Activated effector memory CD4-positive, alpha-beta T cell treated with anti-CD3 and anti-CD28 coated beads, Interleukin-2, amount 50 U/mL, for 16 hours (primary cell): Measurements from ENCODE around the gene PCSK4.

Source experiments
- DNase-seq: peaks from one replicate; pipeline ENCODE4 v3.0.0-alpha.2; 2020

The PCSK4 gene

GRCh38 chr19:1469255-1470054 lies 20.7 kb downstream of the PCSK4 start:
- peak; percentile 74 for DNase-seq

DNA sequence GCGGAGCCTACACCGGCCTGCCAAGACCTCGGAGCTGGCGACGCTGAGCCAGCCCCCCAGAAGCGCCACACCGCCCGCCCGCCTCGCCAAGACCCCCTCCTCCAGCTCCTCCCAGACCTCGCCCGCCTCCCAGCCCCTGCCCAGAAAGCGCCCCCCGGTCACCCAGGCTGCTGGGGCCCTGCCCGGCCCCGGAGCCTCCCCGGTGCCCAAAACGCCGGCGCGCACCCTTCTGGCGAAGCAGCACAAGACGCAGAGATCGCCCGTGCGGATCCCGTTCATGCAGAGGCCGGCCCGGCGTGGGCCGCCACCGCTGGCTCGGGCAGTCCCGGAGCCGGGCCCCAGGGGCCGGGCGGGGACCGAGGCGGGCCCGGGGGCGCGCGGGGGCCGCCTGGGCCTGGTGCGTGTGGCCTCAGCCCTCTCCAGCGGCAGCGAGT lies 21.3 kb downstream of the PCSK4 start:
- peak; percentile 76 for DNase-seq

DNA sequence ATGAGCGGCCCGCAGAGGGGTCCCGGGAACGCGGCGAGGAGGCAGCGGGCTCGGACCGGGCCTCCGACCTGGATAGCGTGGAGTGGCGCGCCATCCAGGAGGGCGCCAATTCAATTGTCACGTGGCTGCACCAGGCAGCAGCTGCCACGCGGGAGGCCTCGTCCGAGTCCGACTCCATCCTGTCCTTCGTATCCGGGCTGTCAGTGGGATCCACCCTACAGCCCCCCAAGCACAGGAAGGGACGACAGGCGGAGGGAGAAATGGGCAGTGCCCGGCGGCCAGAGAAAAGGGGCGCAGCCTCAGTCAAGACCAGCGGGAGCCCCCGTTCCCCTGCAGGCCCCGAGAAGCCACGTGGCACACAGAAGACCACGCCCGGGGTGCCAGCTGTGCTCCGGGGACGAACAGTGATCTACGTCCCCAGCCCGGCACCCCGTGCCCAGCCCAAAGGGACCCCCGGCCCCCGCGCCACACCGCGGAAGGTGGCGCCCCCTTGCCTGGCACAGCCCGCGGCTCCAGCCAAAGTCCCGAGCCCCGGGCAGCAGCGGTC lies 21.8 kb downstream of the PCSK4 start:
- DNase-seq = no peak

DNA sequence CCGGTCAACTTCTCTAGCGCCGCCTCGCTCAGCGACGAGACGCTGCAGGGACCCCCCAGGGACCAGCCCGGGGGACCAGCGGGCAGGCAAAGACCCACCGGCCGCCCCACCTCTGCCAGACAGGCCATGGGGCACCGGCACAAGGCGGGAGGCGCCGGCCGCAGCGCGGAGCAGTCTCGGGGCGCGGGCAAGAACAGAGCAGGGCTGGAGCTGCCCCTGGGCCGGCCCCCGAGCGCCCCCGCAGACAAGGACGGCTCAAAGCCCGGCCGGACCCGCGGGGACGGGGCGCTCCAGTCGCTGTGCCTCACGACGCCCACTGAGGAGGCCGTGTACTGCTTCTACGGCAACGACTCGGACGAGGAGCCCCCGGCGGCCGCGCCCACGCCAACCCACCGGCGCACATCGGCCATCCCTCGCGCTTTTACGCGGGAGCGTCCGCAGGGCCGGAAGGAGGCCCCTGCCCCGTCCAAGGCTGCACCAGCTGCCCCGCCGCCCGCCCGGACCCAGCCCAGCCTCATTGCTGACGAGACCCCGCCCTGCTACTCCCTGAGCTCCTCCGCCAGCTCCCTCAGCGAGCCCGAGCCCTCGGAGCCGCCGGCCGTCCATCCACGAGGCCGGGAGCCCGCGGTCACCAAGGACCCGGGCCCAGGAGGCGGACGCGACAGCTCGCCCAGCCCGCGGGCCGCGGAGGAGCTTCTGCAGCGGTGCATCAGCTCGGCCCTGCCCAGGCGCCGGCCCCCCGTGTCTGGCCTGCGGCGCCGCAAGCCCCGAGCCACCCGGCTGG lies 22.5 kb downstream of the PCSK4 start:
- DNase-seq = no peak

GRCh38 chr19:1467215-1467489 lies 23.0 kb downstream of the PCSK4 start:
- DNase-seq = no peak

GRCh38 chr19:1466461-1467214 lies 23.5 kb downstream of the PCSK4 start:
- no peak for DNase-seq

- no peak for DNase-seq
These were observed 24.1 kb downstream of the PCSK4 start for GRCh38 chr19:1466018-1466460.

GRCh38 chr19:1465191-1466016 lies 24.7 kb downstream of the PCSK4 start:
- peak; percentile 73 for DNase-seq

- no peak for DNase-seq
These were observed 28.3 kb downstream of the PCSK4 start for GRCh38 chr19:1461862-1462261.

DNA sequence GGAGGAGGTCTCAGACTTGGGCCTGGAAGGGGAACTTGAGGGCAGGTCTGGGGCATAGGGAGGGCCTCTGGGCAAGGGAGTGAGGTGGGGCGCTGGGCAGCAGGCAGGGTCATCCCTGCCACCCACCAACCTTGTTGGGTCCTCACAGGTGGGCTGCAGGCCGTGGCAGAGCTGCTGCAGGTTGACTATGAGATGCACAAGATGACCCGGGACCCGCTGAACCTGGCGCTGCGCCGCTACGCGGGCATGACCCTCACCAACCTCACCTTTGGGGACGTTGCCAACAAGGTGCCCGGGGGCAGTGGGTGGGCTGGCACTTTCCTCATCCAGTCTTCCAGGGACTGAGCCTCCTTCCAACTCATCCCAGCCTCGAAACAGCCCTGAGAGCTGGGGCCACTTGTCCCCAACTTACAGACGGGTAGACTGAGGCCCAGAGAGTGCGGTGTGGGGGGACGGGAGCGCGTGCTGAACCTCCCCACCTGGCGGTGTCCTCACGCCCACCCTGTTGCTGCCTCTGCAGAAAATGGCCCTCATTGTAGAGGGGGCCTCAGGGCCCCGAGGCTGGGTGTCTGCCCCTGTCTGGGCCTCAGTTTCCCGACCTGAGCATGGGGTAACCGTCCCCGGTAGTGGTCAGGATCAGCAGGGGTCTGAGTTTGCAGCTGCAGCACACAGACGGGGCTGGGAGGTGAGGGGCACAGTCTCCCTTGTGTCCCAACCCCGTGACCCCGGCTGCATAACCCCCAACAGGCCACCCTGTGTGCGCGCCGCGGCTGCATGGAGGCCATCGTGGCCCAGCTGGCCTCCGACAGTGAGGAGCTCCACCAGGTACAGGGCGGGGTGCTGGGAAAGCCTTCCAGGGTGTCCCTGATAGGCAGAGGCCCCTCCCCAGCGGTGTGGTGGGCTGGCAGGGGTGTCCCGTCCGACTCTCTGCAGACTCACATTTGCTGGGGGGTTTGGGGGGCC lies 29.8 kb downstream of the PCSK4 start:
- DNase-seq = no peak

DNA sequence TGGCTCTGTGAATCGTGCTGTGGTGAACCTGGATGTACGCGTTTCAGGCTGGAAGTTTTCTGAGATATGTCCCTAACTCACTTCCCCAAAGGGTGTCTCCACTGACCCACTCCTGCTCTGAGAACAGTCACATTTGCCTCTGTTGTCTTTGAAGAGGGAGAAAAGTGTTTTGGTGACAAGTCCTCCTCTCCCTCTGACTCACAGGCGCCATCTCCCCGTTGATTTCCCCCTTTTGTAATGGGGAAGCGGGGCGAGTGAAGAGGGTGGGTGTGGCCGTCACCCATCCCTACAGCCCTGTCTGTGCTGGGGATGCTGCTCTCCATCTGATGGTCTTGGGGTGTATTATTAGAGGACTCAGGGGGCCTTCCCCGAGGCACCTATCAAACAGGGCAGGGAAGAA lies 30.7 kb downstream of the PCSK4 start:
- no peak for DNase-seq

DNA sequence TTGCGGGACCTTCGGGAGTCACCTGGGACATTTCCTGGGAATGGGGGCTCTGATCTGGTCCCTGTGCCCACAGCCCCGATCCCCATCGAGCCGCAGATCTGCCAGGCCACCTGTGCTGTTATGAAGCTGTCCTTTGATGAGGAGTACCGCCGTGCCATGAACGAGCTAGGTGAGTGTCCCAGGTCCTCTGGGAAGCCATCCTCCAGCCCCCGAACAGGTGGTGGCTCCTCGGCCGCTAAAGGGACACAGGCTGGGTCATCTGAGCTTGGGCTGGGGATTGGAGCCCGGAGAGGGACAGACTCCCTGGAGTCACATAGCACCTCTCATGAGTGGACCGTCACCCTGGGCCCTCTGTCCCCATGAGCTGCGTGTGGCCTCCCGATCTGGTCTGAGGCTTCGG lies 32.3 kb downstream of the PCSK4 start:
- no peak for DNase-seq

- no peak for DNase-seq
These were observed 33.0 kb downstream of the PCSK4 start for GRCh38 chr19:1457031-1457739.

- no peak for DNase-seq
These were observed 33.8 kb downstream of the PCSK4 start for GRCh38 chr19:1456121-1456900.

GRCh38 chr19:1455336-1456120 lies 34.6 kb downstream of the PCSK4 start:
- DNase-seq = peak; percentile 79

DNA sequence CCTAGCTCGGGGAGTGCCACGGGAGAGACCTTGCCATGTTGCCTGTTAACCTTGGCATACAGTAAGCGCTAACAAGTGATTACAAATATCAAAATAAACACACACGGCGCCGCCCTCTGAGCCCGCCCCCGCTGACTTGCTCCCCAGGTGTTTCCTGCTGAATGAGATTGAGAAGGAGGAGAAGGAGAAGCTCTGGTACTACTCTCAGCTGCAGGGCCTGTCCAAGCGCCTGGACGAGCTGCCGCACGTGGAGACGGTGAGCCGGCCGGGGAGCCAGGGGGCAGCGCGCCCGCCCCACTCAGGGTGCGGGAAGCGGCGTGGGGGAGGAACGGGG lies 35.2 kb downstream of the PCSK4 start:
- DNase-seq = no peak

GRCh38 chr19:1453525-1454364 lies 36.4 kb downstream of the PCSK4 start:
- DNase-seq = no peak
